Ureter (tissue), 1 donor: Measurements from ENCODE around the gene IPCEF1. TPM values are rescaled to one million over a fixed set of nuclear protein-coding genes. Genes with fewer than 3 reads are reported as not detected.
"Not testable (repeated sequence)": the region's sequence is repeated elsewhere in the genome, so short reads cannot be mapped to it uniquely, and the experiment has no call there.

Experiments
- DNase-seq: peaks from one replicate; pipeline ENCODE4 v3.0.0-alpha.2; 2020; ENCODE audit warnings: low spot score
- total RNA-seq: library from RNA; stranded (reverse); gene quantifications from one replicate; pipeline ENCODE4 v1.2.4, GENCODE V29; 2023
- donor health status: DM: yes; HTN: yes; CAD: no.

IPCEF1 gene
- total RNA-seq, 1 donor from 2014 or later = 3.2 TPM

DNA sequence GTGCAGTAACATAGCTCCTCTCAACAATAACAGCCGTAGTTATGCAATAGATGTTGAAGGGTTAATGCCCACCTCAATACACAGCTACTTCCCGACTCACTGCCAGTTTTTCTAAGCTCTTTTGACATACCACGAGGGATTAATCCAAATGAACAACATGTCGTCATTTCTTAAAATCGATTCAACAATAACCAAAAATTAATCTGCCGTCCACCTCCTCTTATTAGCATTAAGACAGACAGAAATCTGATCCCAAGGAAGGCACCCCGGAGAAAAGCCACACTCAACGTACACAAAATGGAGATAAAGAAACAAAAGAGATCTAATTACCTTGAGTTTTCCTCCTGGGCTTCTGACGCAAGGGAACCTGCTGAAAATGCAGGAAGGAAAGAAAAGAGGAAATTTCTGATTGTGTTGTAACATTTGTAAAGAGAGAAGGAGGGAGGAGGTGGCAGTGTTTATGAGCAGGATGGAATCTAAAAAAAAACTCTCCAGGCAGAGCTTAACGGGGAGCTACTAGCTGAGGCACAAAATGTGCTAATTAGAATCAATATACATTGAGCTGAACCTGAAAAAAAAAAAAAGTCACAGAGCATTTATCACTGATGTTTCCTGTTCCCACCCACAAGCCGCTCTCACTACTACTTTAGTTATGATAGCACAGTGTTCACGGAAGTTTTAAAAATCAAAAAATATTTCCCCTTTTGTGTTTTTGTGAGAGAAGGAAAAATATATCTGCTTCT lies 109.3 kb downstream of the IPCEF1 start:
- no peak for DNase-seq

DNA sequence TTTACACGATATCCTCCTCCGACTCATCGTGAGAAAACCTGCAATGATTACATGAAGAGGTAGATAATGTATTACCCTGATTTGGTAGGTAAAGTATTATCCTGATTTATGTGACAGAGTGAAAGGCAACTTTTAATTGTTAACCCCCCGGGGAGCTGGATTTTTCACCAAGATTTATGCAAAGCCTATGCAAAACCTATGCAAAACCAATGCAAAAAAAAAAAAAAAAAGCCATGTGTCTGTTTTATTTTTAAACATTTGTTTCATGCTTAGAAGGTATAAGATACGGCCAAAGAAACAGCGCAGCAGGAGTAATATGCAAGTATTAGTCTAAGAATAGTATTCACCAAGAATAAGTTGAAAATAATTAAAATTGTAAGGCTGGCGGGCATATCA lies 109.9 kb downstream of the IPCEF1 start:
- no peak for DNase-seq

DNA sequence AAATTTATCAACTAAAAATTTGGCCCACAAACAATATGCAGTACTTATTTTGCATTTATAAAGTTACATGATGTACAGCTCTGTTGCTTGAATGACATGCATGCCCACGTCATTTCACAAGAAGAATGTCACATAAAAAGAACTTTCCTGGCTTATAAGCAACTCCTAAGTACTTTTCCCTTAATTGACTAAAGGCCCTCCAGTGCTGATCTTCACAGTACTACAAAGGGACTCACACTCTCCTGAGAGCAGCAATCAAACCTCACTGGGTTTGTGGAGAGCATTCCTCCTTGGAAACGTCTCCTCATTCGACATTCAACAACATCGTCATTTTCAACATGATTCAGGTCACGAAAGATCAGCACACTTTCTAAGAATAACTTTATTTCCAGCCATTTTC lies 111.1 kb downstream of the IPCEF1 start:
- no peak for DNase-seq

DNA sequence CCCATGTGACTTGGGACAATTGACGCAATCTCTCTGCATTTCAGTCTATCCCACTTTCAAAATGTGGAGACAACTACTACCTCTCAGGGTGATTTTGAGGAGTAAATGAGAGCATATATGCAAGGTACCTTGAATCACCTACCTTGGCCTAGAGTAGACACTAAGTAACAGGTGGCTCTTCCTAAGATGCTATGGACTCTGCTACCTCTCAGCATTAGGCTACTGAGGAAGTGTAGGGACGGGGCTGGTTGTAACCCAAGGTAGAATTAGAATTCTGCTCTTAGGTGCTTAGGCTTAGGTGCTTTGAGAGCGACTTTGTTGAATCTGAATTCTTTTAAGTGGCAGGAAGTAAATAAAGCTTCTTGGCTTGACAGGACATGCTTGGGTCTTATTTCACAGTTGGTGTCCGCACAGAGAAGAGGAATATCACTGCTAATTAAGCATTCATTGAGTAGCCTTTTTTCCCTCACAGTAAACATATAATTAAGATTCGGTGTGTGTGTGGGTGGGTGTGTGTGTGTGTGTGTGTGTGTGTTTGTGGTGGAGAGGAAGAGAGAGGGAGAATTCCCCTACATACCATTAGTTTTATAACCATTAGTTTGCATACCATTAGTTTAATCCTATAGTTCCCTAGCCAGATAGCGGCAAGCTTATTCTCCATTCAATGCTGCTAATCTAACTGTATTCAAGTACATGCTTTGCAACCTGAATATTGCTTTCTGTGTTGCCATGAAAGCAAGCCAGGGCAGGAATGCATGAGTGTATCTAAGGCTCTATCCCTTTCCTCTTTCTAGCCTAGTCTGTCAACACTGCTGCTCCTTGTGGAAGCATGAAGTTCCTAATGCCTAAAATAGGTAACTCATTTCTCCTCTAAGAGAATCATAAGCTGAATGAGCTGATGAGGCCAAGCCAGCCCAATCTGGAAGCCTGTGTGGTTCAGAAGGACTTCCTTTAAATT lies 112.5 kb downstream of the IPCEF1 start:
- DNase-seq = no peak

DNA sequence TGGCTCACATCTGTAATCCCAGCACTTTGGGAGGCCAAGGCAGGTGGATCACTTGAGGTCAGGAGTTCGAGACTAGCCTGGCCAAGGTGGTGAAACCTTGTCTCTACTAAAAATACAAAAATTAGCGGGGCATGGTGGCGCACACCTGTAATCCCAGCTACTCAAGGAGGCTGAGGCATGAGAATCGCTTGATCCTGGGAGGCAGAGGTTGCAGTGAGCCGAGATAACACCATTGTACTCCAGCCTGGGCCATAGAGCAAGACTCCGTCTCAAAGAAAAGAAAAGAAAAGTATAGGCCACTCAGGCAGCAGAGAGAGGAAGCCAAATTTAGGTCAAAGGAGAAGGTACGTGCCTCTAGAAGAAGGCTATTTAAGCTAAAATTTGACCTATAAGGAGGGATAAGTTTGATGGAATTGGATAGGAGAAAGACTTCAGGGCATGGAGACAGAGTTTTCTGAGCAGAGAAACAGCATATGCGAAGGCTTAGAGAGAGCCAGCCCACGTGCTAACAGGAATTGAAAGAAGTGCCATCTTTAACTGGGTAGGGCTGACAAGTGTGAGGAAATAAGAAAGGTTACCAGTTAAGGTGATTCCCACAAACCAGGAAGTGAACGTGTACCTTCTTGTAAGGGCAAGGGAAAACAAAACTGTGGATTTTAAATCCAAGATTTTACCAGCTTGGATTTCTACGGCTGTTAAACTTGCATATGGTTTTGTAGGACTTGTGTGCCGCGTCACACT lies 113.8 kb downstream of the IPCEF1 start:
- DNase-seq = no peak

DNA sequence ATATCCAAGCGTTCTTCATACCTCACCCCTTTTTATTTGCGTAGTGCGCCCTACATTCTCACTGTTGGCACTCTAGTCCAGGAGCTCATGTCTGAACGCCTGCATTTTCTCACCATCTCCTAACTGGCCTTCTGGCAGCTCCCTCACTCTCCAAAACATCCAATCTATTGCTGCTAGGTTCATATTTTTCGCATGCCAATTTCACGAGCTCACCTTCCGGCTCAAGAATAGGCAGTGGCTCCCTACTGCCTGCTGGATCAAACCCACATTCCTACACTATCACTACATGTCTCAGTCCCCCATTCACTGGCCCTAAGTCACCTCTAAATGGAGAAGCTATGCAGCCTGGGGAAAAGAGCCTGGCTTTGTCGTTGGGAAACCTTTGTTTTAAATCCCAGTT lies 115.0 kb downstream of the IPCEF1 start:
- DNase-seq = no peak

DNA sequence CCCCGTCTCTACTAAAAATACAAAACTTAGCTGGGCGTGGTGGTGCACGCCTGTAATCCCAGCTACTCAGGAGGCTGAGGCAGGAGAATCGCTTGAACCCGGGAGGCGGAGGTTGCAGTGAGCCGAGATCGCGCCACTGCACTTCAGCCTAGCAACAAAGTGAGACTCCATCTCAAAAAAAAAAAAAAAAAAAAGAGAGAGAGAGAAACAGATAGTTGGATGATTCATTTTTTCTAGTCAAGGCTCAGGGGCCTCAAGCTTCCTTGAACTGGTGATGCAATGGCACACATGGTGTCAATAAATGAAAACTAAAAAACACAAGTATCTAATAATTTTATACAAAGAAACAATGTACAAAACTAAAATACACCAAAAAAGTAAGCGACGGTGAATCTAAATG lies 115.5 kb downstream of the IPCEF1 start:
- not testable (repeated sequence) for DNase-seq

DNA sequence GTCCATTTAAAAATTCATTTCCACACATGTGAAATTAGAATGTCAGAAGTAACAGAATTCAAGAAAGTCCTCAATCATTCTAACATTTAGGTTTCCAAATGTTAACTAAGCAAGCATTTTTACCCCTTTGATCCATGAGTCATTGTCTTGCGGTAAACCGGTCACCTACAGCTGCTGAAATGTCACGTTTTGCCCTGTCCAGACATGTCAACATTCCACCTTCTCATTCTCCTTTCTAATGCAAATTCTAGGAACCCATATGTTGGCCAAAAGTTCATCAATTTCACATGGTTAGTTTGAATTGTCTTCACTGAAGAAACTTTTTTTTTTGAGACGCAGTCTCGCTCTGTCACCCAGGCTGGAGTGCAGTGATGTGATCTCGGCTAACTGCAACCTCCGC lies 117.2 kb downstream of the IPCEF1 start:
- DNase-seq = no peak

DNA sequence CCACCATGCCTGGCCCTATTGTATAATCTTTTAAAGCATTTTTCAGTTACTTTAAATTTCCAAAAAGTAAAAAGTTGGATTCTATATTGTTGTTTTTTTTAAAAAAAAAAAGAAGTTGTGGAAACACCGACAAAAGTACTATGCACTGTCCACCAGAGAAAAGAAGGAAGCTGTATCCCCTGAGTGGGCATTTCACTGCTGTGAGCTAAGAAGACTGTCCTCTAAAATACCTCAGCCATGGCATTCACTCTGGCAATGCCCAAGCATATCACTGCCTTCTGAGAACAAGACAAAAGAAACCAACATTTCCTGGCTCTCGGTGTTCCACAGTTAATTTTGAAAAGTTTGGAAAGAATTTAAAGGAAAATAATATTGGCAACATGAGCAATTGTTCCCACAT lies 117.8 kb downstream of the IPCEF1 start:
- no peak for DNase-seq

DNA sequence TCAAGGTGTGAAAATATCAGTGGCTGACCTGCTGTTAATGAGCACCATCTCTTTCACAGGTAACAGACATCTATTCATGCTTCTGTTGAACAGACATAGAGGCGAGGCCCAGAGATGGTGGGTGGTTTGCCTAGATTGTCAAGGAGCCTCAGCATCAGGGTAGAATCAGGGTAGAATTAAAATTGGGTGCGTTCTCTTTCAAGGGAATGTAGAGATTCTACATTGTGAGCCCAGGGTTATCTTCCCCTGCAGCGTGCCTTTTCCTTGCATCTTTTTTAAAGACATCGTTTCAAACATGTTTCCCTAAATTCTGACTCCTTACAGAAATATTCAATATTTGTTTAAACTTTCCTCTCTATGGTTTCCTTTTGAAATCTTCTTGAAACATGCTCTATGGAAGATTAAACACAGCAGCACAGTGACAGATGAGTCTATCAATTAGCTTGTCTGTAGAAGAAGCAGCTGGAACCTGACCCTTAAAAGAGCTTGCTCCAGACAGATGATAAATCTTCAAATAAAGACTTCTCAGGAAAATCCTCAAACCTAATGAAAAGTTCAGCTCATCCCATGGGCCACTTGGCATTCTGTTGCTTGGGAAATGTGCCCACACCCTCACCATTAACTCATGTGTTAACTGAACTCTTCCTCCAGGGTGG lies 119.8 kb downstream of the IPCEF1 start:
- DNase-seq = no peak

DNA sequence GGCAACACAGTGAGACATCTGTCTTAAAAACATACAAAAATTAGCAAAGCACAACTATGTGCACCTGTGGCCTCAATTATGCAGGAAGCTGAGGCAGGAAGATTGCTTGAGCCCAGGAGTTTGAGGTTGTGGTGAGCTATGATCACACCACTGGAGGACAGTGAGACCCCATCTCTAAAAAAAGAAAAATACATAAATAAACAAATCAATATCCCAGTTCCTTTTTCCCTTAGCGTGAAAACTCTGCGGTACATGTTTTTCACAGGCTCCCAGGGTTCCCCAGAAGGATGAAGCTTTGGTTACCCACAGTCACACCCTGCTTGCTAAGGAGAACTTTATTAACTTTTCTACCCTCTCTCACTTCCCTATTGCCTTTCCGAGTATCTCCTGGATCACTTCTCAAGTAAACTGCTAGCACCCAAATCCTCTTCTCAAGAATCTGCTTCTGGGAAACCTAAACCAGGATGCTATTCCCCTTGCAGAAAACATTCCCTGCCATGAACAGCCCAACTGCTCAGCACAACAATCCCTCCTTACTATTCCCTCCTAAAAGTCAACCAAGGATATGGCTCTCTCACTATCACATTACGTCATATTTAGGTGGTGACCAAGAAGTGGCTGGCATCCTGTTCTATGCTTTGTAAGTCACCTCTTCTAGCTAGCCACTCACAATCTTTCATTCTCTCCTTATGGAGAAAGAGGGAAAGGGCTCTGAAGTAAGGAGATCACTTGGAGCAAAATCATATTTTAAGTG lies 122.4 kb downstream of the IPCEF1 start:
- DNase-seq = no peak

DNA sequence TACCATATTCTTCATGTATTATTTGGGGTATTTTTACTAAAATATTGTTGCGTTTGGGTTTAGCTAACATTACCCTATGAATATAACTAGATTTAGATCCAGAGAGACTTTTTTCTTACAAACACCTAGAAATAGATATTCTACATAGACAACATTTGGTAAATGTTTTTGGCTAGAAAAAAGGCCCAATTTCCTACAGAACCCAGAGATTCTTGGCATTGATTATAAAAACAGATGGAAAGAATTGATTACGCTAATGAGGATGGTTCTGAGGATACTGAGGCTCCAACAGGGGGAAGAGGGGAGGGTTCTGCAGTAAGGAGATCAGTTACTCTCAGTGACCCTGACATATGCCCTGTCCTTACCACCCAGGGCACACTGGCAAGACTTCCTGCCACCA lies 123.2 kb downstream of the IPCEF1 start:
- DNase-seq = no peak

DNA sequence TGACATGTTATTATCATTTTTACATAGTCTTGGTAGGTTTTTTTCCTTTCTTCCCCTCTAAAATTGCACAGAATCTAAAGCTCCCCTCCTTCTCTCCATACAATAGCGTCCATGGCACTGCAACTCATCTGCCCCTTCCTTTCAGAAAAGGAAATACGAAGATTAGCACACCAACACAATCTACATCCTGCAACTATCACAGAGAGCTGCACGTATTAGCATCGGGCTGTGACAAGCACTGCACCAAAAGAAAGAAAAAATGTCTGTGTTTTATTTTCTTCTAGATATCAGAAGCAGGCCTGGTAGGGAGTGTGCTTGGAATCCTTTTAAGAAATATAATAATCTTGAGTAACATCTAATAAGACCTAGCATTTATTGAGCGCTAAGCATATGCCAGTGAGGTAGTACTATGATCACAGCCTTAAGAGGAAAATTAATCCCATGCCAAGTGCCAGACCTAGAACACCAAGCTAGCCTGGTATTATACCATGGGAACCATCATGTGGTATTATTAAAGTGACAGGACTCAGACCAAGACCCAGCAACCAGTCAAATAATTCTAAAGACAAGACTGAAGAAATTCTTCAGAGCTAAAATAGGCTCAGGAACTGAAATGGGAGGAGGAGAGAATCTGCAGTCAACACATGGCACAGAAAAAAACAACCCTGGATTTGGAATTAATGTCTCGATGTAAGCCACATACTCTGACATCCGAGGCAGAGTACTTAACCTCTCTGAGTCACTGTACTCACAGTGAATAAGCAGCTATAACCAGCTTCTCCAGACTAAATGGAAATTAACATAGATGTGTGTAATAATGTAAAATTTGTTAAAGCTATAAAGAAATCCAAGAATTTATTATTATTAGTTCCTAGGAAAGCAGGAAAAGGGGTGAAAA lies 124.3 kb downstream of the IPCEF1 start:
- DNase-seq = no peak

DNA sequence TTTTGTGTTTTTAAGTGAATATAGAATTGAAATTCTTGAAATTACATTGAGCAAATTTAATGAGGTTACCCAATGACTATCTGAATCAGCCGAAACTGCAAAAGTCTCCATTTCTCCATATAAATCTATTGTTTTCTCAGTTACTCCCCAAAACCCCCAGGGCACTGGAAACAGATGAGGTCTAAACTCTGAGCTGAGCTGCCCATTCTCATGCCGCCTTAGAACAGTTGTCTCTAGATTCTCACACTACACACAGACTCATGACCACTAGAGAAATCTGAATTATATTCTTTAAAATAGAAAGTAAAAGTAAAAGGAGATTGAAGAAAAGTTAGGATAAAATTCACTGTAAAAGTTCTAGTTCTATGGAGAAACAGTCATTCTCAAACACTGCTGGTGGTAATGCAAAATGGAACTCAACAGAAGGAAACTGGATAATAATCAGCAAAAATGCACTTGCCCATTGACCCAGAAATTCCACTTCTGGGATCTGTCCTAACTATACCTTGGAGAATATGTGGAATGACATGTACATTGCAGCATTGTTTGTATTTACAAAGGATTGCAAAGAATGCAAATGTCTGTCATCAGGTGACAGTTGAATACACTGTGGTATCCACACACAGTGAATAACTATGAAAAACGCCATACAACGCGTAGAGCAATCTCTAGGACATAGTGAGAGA lies 125.5 kb downstream of the IPCEF1 start:
- DNase-seq = no peak

DNA sequence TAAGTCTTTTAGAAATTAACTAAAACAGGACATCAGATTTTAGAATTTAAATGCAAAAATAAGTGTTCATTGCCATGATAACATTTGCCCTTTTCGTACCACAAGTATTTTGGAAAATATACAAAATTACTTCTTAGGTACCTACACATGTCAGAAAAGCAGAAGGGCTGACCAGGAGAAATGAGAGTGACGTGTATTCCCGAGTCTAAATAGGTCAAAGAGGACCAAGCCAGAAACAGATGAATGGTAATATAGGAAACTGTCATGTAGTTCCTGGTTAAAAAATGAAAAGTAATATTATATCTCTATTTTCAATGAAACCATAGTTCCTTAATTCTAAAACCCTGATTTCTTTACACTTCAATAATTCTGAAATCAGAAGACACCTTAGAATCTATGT lies 126.2 kb downstream of the IPCEF1 start:
- no peak for DNase-seq

DNA sequence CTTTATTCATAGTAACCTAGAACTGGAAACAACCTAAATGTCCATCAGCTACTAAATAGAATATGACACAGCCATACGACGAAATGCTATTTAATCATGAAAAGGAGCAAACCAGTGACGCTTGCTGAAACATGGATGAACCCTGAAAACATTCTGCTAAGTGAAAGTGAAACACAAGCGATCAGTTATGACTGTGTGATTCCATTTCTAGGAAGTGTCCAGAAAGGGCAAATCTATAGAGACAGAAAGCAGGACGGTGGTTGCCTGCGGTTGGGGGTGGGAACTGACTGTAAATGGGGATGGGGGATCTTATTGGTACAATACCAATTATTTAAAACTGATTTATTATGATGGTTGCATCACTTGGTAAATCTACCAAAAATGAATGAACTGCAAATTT lies 126.8 kb downstream of the IPCEF1 start:
- no peak for DNase-seq

DNA sequence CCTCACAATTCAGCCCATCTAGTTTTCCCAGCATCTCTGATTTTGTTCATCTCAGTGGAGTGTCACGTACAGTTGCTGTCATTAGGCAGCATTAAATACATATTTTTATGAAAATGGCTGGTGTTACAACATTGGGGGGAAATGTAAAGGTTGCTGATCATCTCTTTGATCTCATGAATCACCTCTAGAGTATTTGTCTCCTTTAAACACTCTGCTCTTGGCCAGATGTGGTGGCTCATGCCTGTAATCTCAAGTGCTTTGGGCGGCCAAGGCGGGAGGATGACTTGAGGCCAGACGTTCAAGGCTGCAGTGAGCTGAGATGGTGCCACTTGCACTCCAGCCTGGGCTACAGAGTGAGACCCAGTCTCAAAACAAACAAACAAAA lies 128.1 kb downstream of the IPCEF1 start:
- DNase-seq = no peak

DNA sequence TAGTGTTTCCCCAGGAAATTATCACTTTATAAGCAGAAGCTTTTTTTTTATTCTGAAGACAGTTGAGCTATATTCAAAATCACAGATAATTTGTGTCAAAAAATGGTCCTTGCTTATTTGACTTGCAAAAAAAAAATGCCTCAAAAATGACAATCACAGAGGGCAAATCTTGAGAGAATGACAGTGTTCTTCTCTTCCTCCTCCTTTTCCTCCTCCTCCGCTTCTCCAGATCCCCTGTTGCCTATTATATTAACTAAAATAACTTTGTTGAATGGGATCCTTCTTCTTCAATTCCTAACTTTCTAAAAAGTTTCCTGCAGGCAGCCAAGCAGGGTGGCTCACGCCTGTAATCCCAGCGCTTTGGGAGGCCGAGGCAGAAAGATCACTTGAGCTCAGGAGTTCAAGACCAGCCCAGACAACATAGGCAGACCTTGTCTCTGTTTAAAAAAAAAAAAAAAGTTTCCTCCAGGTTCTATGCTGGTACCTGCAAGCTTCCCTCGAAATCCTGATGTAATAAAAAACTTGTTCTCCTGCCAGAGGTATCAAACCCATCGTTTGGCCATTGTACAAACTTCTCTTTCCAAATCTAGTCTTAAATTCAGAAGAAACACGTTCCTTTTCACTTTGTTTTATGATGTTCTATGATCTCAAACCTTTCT lies 128.6 kb downstream of the IPCEF1 start:
- no peak for DNase-seq

DNA sequence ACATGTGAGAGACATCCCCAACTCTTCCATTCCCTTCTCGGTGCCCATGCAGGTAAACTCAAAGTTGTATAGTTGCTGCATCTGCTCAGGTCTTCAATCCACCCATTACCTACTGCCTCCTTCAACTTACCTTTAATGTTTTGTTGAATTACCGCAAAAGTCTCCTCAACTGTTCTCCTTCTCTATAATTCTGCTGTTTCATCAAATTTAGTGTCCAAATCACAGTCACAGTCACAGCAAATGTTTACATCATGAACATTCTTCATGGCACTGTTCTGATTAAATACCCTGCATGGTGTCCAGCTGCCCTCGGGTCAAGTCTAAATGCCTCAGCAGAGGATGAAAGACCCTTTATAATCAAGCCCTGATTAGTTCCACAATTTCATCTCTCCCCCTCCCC lies 130.1 kb downstream of the IPCEF1 start:
- no peak for DNase-seq
